HEK293 (cell line): Measurements from ENCODE around the gene RALY.

Experiments used
- CTCF ChIA-PET: fragments of 350-600 bp; formaldehyde crosslinking; extraction: SDS; loops from one replicate; lab custom pipeline; 2021; ENCODE audit warnings: antibody characterized with exemption; lab: Yijun Ruan, JAX
- POLR2A ChIA-PET: fragments of 300-600 bp; formaldehyde crosslinking; extraction: SDS; loops from one replicate; lab custom pipeline; 2020; ENCODE audit warnings: antibody characterized with exemption, inconsistent platforms; lab: Yijun Ruan, JAX
- H3K27ac ChIP-seq: fragments of 200-500 bp; sonication (Bioruptor generic); 2 replicates; pipeline ENCODE4 v1.5.1; 2014; ENCODE audit warnings: low read depth, low read length, control low read depth, inconsistent platforms; ENCODE audit errors: extremely low read depth
- H3K36me3 ChIP-seq, 2 experiments: fragments of 200-500 bp in 1 of 2; sonication (Bioruptor generic) in 1 of 2; 1 replicate in 1 of 2; 2 replicates in 1 of 2; pipeline ENCODE4 v1.5.1; 2014 to 2017; ENCODE audit warnings: inconsistent platforms in 2 of 2, low read length in 2 of 2; ENCODE audit not compliant: control insufficient read depth in 2 of 2, insufficient read depth in 1 of 2
- H3K4me1 ChIP-seq: fragments of 200-500 bp; sonication (Bioruptor generic); 2 replicates; pipeline ENCODE4 v1.5.1; 2014; ENCODE audit warnings: mild to moderate bottlenecking, low read length, inconsistent platforms; ENCODE audit not compliant: control insufficient read depth, insufficient read depth
- H3K4me3 ChIP-seq: 2 replicates; pipeline ENCODE4 v1.5.1; 2011; ENCODE audit warnings: low read depth, mild to moderate bottlenecking, control low read depth, low read length, moderate library complexity
- H3K9me3 ChIP-seq: fragments of 200-500 bp; sonication (Bioruptor generic); 2 replicates; pipeline ENCODE4 v1.5.1; 2014; ENCODE audit warnings: low read depth, low read length, inconsistent platforms; ENCODE audit not compliant: control insufficient read depth, insufficient read depth
- EGR2 ChIP-seq: fragments of 450-650 bp; formaldehyde crosslinking; IDR thresholded peaks from 2 replicates; pipeline ENCODE4 v1.5.1; 2016; ENCODE audit warnings: low read depth, missing biosample characterization, missing genetic modification characterization
- PRDM1 ChIP-seq: fragments of 450-650 bp; formaldehyde crosslinking; IDR thresholded peaks from 2 replicates; pipeline ENCODE4; 2016; ENCODE audit warnings: missing biosample characterization, missing genetic modification characterization
- SCRT1 ChIP-seq: fragments of 450-650 bp; formaldehyde crosslinking; IDR thresholded peaks from 2 replicates; pipeline ENCODE4 v1.5.1; 2016; ENCODE audit warnings: missing biosample characterization, missing genetic modification characterization, borderline replicate concordance
- ZIC2 ChIP-seq: fragments of 450-650 bp; formaldehyde crosslinking; IDR thresholded peaks from 2 replicates; pipeline ENCODE4 v1.5.1; 2016; ENCODE audit warnings: missing biosample characterization, missing genetic modification characterization
- ZNF146 ChIP-seq: fragments of 450-650 bp; formaldehyde crosslinking; IDR thresholded peaks from 2 replicates; pipeline ENCODE4 v1.5.1; 2016; ENCODE audit warnings: missing biosample characterization, missing genetic modification characterization
- ZNF155 ChIP-seq: fragments of 450-650 bp; formaldehyde crosslinking; IDR thresholded peaks from 2 replicates; pipeline ENCODE4 v1.5.1; 2016; ENCODE audit warnings: missing biosample characterization, missing genetic modification characterization
- ZNF16 ChIP-seq: fragments of 450-650 bp; formaldehyde crosslinking; IDR thresholded peaks from 2 replicates; pipeline ENCODE4 v1.5.1; 2016; ENCODE audit warnings: low read depth, missing biosample characterization, missing genetic modification characterization
- ZNF2 ChIP-seq: fragments of 450-650 bp; formaldehyde crosslinking; IDR thresholded peaks from 2 replicates; pipeline ENCODE4 v1.5.1; 2016; ENCODE audit warnings: missing biosample characterization, missing genetic modification characterization
- ZNF211 ChIP-seq: fragments of 450-650 bp; formaldehyde crosslinking; IDR thresholded peaks from 2 replicates; pipeline ENCODE4 v1.5.1; 2016; ENCODE audit warnings: low read depth, missing biosample characterization, missing genetic modification characterization
- ZNF398 ChIP-seq: fragments of 450-650 bp; formaldehyde crosslinking; IDR thresholded peaks from 2 replicates; pipeline ENCODE4 v1.5.1; 2017; ENCODE audit warnings: missing biosample characterization, missing genetic modification characterization
- ZNF449 ChIP-seq: fragments of 450-650 bp; formaldehyde crosslinking; IDR thresholded peaks from 2 replicates; pipeline ENCODE4 v1.5.1; 2017; ENCODE audit warnings: missing biosample characterization, mild to moderate bottlenecking, missing genetic modification characterization, moderate library complexity
- ZNF580 ChIP-seq: fragments of 450-650 bp; formaldehyde crosslinking; IDR thresholded peaks from 2 replicates; pipeline ENCODE4 v1.5.1; 2016; ENCODE audit warnings: missing biosample characterization, missing genetic modification characterization
- ZNF596 ChIP-seq: fragments of 450-650 bp; IDR thresholded peaks from 2 replicates; pipeline ENCODE4 v1.5.0; 2018; ENCODE audit warnings: missing biosample characterization, mild to moderate bottlenecking, missing genetic modification characterization, moderate library complexity

Gene RALY

GRCh38 chr20:34012330-34012729 lies 18.6 kb downstream of the RALY start:
- ChIA-PET CTCF (interaction anchor here (0.9 kb wide), 1 partner anchor 10 kb away, joined by 4 read pairs; no protein-coding TSS in a partner anchor), POLR2A (interaction anchor here (0.7 kb wide), 1 partner anchor 19 kb away, joined by 3 read pairs; the partner anchor contains the start of gene RALY)
- Histone ChIP-seq H3K27ac (no peak overlapping the region), H3K9me3 (no peaks in the 10 kb centered on the region), H3K4me1 (peaks cover 5% of the 10 kb centered on the region), H3K4me3 (no peak overlapping the region), H3K36me3 (no peaks in the 10 kb centered on the region)
- no peak for TF ChIP-seq ZIC2
- TF ChIP-seq PRDM1 (tag by site-specific recombination) = peak; percentile 54

GRCh38 chr20:34012735-34013134 lies 19.0 kb downstream of the RALY start:
- POLR2A ChIA-PET = interaction anchor here (0.9 kb wide), 1 partner anchor 19 kb away, joined by 3 read pairs; the partner anchor contains the start of gene RALY
- TF ChIP-seq SCRT1 (tag by site-specific recombination) (no peak), ZNF155 (tag by site-specific recombination) (no peak), ZNF596 (tag by site-specific recombination) (no peak), ZNF146 (tag by site-specific recombination) (no peak), ZNF211 (no peak), ZNF16 (tag by site-specific recombination) (no peak), ZNF449 (tag by site-specific recombination) (no peak), ZNF580 (tag by site-specific recombination) (no peak)
- Histone ChIP-seq H3K36me3 (no peaks in the 10 kb centered on the region), H3K4me3 (no peak overlapping the region), H3K4me1 (peaks cover 5% of the 10 kb centered on the region), H3K27ac (no peak overlapping the region), H3K9me3 (no peaks in the 10 kb centered on the region)
- CTCF ChIA-PET = interaction anchor here (0.7 to 1.2 kb wide), 3 partner anchors 9 to 107 kb away, joined by 3 to 5 read pairs (median 4); no protein-coding TSS in a partner anchor

- CTCF ChIA-PET = interaction anchor here (0.7 to 1.2 kb wide), 2 partner anchors 9 to 108 kb away, joined by 3 to 5 read pairs; no protein-coding TSS in a partner anchor
- Histone ChIP-seq H3K4me3 (no peak overlapping the region), H3K36me3 (no peaks in the 10 kb centered on the region), H3K9me3 (no peaks in the 10 kb centered on the region), H3K4me1 (peaks cover 5% of the 10 kb centered on the region), H3K27ac (no peak overlapping the region)
- TF ChIP-seq EGR2 (no peak), ZNF398 (tag by site-specific recombination) (no peak)
- POLR2A ChIA-PET = interaction anchor here (0.7 to 0.9 kb wide), 2 partner anchors 13 to 20 kb away, joined by 3 to 5 read pairs; partner anchors contain the start of gene RALY
Observed at GRCh38 chr20:34013554-34013953, 19.8 kb downstream of the RALY start.

- CTCF ChIA-PET = interaction anchor here (1.2 kb wide), 1 partner anchor 9 kb away, joined by 3 read pairs; no protein-coding TSS in a partner anchor
- no peak for TF ChIP-seq ZNF2 (tag by site-specific recombination)
- Histone ChIP-seq H3K36me3 (no peaks in the 10 kb centered on the region), H3K9me3 (no peaks in the 10 kb centered on the region), H3K4me1 (peaks cover 5% of the 10 kb centered on the region), H3K27ac (no peak overlapping the region), H3K4me3 (no peak overlapping the region)
- POLR2A ChIA-PET = no interaction called here
Observed at GRCh38 chr20:34014878-34015277, 21.2 kb downstream of the RALY start.
